Glutamatergic neuron (in vitro differentiated cells): Measurements from ENCODE around the gene EIF5A2. TPM values are rescaled to one million over a fixed set of nuclear protein-coding genes. Genes with fewer than 3 reads are reported as not detected.

Experiments used
- DNase-seq: peaks from one replicate; pipeline ENCODE4 v3.0.0; 2022
- H3K27ac Mint-ChIP-seq: one replicate; pipeline ENCODE4 v1.8.0; 2020; ENCODE audit warnings: mild to moderate bottlenecking, mixed read lengths, inconsistent platforms; ENCODE audit not compliant: unreplicated experiment
- H3K27me3 Mint-ChIP-seq: one replicate; pipeline ENCODE4 v1.8.0; 2020; ENCODE audit warnings: mild to moderate bottlenecking, moderate library complexity, mixed read lengths, inconsistent platforms; ENCODE audit not compliant: unreplicated experiment
- H3K36me3 Mint-ChIP-seq: one replicate; pipeline ENCODE4 v1.8.0; 2020; ENCODE audit warnings: mild to moderate bottlenecking, mixed read lengths, inconsistent platforms; ENCODE audit not compliant: unreplicated experiment
- H3K4me1 Mint-ChIP-seq: one replicate; pipeline ENCODE4 v1.8.0; 2020; ENCODE audit warnings: mild to moderate bottlenecking, low read depth, mixed read lengths, inconsistent platforms; ENCODE audit not compliant: unreplicated experiment
- H3K4me3 Mint-ChIP-seq: one replicate; pipeline ENCODE4 v1.8.0; 2020; ENCODE audit warnings: mild to moderate bottlenecking, mixed read lengths, inconsistent platforms; ENCODE audit not compliant: unreplicated experiment
- H3K9me3 Mint-ChIP-seq: one replicate; pipeline ENCODE4 v1.8.0; 2020; ENCODE audit warnings: mild to moderate bottlenecking, moderate library complexity, mixed read lengths, inconsistent platforms; ENCODE audit not compliant: unreplicated experiment
- long read RNA-seq: library from polyadenylated mRNA; unstranded; transcript quantifications from one replicate; pipeline ENCODE4 v2.0.0, GENCODE V29; 2020; ENCODE audit not compliant: unreplicated experiment
- total RNA-seq: library from RNA; stranded (reverse); fragmentation: NEBNext Ultra II Directional; extraction: Animal tissue kit (Norgen Biotek cat#: 25700); gene quantifications from one replicate; pipeline ENCODE4 v1.2.1, GENCODE V29; 2021; ENCODE audit not compliant: unreplicated experiment
- TF ChIP-seq, protein P1 (sequence below): fragments of 200-600 bp; sonication (generic); IDR thresholded peaks from one replicate; pipeline ENCODE4 v1.5.0; 2021; ENCODE audit not compliant: partially characterized antibody, unreplicated experiment

EIF5A2 gene
- 10.2 TPM for total RNA-seq
- long read RNA-seq, full-length matches to known transcripts: 5 of 7 reads
- long read RNA-seq, partial matches to known transcripts: 1 of 7 reads
- long read RNA-seq, other reads (novel, unspliced or antisense): 1 of 7 reads

DNA sequence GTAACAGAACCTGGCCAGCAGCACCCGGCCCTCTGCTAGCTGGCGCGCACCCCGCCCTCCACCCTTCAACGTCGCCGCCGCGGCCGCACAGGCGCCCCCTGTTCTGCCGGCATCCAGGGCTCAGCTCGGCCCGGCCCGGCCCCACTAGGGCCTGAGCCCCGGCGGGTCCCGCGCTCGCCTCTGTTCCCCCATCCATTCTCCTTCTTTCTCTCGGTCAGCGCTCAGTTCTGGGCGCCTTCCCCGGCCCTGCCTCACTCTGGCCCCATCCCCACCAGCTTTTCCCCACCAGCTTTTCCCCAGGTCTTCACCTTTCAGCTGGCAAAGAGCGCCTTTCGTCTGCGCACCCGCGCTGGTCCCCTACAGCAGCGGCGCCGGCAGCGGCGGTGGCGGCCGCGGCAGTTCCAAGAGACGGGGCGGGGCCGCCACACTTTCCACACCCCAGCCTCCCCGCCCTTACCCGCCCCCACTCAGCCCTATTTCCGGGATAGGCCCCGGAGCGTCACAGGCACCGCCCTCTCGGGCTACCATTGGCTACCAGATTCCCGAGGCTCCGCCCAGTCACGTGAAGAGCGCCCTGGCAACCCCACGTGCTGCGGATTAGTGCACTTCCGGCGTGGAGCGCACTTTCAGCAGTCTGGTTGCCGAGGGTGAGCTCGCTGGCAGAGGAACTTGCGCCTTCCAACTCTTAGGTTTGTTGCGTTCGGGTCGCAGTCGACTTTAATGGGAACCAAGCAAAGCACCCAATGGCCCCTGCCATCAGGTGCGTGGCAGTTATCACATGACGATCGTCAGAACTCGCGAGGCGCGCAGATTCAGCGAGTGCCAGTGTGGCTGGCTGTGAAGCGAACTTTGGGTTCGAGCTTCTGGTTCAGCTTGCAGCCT, at the start of gene EIF5A2:
TSS of gene EIF5A2 (minus strand) at position 403 of the 882 bp plus-strand sequence. CDS start 831 bp downstream, outside the sequence.
- peak; percentile 95 for DNase-seq
- Mint-ChIP-seq H3K4me3 (peak within 1 kb of the TSS; percentile 97), H3K36me3 (peaks cover 8% of the 10 kb centered on the region), H3K4me1 (no peaks in the 10 kb centered on the region), H3K27me3 (peaks cover 3% of the 10 kb centered on the region), H3K9me3 (peaks cover 10% of the 10 kb centered on the region), H3K27ac (peak within 1 kb of the TSS; percentile 59)
- TF ChIP-seq, protein P1, sequence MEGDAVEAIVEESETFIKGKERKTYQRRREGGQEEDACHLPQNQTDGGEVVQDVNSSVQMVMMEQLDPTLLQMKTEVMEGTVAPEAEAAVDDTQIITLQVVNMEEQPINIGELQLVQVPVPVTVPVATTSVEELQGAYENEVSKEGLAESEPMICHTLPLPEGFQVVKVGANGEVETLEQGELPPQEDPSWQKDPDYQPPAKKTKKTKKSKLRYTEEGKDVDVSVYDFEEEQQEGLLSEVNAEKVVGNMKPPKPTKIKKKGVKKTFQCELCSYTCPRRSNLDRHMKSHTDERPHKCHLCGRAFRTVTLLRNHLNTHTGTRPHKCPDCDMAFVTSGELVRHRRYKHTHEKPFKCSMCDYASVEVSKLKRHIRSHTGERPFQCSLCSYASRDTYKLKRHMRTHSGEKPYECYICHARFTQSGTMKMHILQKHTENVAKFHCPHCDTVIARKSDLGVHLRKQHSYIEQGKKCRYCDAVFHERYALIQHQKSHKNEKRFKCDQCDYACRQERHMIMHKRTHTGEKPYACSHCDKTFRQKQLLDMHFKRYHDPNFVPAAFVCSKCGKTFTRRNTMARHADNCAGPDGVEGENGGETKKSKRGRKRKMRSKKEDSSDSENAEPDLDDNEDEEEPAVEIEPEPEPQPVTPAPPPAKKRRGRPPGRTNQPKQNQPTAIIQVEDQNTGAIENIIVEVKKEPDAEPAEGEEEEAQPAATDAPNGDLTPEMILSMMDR: no peak

DNA sequence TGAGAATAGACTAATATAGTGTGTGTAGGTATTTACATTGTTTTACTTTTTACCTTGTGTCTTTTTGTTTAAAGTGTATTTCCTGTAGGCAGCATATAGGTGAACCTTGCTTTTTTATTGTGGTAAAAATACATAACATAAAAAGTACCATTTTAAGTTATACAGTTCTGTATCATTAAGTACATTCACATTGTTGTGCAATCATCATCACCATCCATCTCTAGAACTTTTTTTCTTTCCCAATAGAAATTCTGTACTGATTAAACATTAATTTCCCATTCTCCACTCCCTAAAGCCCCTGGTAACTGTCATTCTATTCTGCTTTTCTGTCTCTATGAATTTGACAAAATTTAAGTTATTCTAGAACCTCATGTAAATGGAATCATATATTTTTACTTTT, 48.2 kb upstream of the EIF5A2 start:
- Mint-ChIP-seq H3K9me3 (peaks cover 22% of the 10 kb centered on the region), H3K4me1 (peaks cover 56% of the 10 kb centered on the region), H3K27ac (peak overlapping the region; percentile 24), H3K36me3 (no peaks in the 10 kb centered on the region), H3K27me3 (peaks cover 18% of the 10 kb centered on the region), H3K4me3 (peak overlapping the region; percentile 5)
- no peak for DNase-seq
- TF ChIP-seq, protein P1: no peak

DNA sequence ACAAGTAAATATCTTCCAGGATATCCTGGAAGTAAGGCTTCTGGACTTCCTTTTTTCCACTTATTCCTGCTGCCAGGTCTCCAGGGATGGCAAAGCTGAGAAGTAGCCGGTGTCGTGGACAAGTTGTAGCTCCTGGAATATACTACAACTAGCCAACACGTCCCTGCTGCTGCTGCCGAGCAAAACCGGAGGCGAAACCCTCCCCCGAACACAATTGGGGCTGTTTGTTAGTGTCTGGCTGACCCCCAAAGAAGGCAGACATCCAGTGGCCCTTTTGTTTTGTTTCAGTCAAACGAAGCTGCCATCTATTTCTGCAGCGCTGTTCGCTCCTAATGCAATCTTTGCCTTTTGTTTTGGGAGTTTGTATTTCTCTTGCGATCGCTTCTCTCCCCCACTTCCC, 45.3 kb upstream of the EIF5A2 start:
- peaks cover 22% of the 10 kb centered on the region for H3K9me3 Mint-ChIP-seq
- H3K27me3 Mint-ChIP-seq: peaks cover 18% of the 10 kb centered on the region
- H3K27ac Mint-ChIP-seq: peak overlapping the region; percentile 87
- peak overlapping the region; percentile 79 for H3K4me3 Mint-ChIP-seq
- DNase-seq: no peak
- TF ChIP-seq, protein P1: no peak
- no peaks in the 10 kb centered on the region for H3K36me3 Mint-ChIP-seq
- H3K4me1 Mint-ChIP-seq: peaks cover 51% of the 10 kb centered on the region

DNA sequence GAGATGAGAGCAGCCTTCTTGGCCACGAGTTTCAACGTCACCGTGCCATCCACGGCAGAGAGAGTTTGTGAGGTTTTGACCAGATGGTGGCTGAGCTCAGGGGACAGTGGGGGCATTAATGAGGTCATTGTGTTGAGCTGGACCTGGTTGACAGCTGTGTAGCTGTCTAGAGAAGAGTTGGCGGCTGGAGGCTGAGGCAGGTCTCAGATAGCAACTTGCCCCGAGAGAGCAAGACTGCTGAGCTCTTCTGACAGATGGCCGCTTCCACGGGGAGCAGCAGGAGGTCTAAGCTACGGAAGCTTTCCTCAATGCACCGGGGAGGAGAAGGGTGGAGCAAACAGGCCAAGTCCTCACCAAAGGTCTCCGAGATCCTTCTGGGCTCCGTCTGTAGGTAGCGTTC, 44.8 kb upstream of the EIF5A2 start:
- H3K36me3 Mint-ChIP-seq: no peaks in the 10 kb centered on the region
- peak; percentile 75 for DNase-seq
- H3K9me3 Mint-ChIP-seq: peaks cover 22% of the 10 kb centered on the region
- H3K4me1 Mint-ChIP-seq: peaks cover 47% of the 10 kb centered on the region
- H3K4me3 Mint-ChIP-seq: peak overlapping the region; percentile 79
- H3K27ac Mint-ChIP-seq: peak overlapping the region; percentile 87
- H3K27me3 Mint-ChIP-seq: peaks cover 18% of the 10 kb centered on the region
- TF ChIP-seq, protein P1: no peak

DNA sequence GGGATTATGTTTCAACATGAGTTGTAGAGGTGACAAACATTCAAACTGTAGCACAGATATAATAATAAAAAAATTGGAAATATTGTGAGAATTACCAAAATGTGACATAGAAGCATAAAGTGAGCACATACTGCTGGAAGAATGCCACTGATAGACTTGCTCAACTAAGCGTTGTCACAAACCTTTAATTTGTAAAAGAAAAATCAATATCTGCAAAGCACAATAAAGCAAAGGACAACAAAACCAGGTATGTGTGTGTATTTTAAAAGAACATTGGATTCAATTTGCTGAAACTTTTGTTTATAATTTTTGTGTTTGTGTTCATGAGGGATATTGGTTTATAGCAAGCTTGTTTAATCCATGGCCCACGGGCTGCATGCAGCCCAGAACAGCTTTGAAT, 40.8 kb upstream of the EIF5A2 start:
- Mint-ChIP-seq H3K27ac (no peak overlapping the region), H3K9me3 (peaks cover 18% of the 10 kb centered on the region)

More for the DNA sequence above, 40.8 kb upstream of the EIF5A2 start:
- Mint-ChIP-seq H3K4me1 (peaks cover 23% of the 10 kb centered on the region), H3K4me3 (no peak overlapping the region), H3K36me3 (no peaks in the 10 kb centered on the region), H3K27me3 (peaks cover 13% of the 10 kb centered on the region)
- no peak for DNase-seq
- TF ChIP-seq, protein P1: no peak
